MM.1S (cell line): ENCODE measurements around the gene EPB41L3.

Source experiments
- EZH2phosphoT487 ChIP-seq: fragments of 300-600 bp; sonication (generic); IDR thresholded peaks from 2 replicates; pipeline ENCODE4 v1.6.1; 2018; ENCODE audit warnings: antibody characterized with exemption, low read length
- TF ChIP-seq, protein P1 (sequence below): fragments of 300-600 bp; sonication (generic); IDR thresholded peaks from 2 replicates; pipeline ENCODE4 v1.5.1; 2016; ENCODE audit warnings: antibody characterized with exemption, low read length, mixed read lengths

DNA sequence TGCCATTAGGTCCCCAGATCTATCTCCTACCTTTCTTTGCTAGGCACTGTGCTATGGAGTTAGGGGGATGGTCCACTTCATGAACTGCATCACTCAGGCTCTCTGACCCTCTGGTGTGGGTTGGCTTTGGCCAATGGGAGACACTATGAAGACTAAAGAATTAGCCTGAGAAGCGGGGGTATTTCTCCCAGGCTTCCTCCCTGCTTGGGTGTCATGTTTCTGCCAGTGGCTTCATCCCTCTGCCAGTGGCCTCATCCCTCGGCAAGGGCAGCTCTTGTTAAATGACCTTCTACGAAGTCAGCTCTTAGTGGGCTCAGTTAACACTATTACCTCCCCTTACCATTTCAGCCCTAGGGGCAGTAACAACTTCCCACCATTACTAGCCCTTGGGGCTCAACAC, 41.9 kb upstream of the EPB41L3 start:
- TF ChIP-seq, protein P1, sequence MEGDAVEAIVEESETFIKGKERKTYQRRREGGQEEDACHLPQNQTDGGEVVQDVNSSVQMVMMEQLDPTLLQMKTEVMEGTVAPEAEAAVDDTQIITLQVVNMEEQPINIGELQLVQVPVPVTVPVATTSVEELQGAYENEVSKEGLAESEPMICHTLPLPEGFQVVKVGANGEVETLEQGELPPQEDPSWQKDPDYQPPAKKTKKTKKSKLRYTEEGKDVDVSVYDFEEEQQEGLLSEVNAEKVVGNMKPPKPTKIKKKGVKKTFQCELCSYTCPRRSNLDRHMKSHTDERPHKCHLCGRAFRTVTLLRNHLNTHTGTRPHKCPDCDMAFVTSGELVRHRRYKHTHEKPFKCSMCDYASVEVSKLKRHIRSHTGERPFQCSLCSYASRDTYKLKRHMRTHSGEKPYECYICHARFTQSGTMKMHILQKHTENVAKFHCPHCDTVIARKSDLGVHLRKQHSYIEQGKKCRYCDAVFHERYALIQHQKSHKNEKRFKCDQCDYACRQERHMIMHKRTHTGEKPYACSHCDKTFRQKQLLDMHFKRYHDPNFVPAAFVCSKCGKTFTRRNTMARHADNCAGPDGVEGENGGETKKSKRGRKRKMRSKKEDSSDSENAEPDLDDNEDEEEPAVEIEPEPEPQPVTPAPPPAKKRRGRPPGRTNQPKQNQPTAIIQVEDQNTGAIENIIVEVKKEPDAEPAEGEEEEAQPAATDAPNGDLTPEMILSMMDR = no peak
- no peak for TF ChIP-seq EZH2phosphoT487
